Stimulated activated CD8-positive, alpha-beta memory T cell treated with anti-CD3 and anti-CD28 coated beads, Interleukin-2, amount 100 ng/mL, for 1 hour (primary cell): ENCODE measurements around the gene VSNL1.

Source experiments
- DNase-seq, 2 donors: peaks; one replicate each; pipeline ENCODE4 v3.0.0-alpha.2; 2020; ENCODE audit warnings: low read depth in 2 of 2

The VSNL1 gene

GRCh38 chr2:17583166-17583565 is 42.7 kb downstream of the VSNL1 start:
- no peak for DNase-seq

DNA sequence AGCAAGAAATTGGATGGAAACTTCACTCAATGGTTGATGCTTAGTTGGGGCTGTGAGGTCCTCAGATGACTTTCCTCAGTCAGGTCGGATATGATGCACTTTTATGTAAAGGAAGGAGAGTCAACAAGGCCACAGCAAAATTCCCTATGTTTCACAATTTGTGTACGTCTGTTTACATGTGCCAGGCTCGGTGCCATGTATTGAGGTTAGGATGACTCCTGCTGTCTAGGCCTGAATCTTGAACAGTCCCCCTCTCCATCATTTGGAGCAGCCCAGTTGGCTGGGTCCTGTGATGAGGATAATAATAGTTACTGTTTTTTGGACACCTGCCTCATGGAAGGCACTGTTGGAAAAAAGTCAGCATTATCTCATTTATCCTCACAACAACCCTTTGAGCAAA is 43.1 kb downstream of the VSNL1 start:
- DNase-seq: no peak

DNA sequence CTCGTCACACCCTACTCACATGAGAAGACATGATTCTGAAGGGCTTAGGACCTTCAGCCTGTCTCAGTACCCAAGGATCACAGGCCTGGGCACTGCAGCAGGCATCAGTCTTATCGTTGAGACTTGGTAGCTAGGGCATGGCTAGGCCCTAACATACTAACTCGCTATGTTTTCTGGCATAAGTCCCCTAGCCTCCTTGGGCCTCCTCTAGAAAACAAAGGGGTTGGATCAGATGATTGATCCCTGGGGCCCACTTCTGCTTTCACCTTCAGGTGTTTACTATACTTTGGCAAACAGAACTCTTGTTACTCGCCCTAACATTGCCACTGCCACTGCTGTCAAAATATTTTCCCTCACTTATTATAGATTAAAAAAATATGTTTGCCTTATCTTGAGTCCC is 44.2 kb downstream of the VSNL1 start:
- no peak for DNase-seq

DNA sequence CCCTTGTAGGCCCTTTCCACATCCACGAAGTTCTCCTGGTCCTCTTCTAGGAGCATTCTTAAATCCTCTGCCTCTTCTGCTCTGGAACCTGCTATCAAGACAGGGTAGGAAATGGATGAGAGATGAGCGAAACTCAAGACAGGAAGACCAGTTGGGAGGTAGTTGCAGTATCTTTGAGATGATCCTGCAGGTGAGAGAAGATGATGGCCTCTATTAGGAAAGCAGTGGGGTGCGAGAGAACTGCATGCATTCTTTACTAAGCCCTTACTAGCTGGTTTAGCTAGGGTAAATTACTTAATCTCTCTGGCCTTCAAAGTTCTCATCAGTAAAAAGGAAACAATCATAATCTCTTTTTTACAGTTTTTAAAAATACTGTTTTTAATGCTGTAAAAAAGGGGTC is 47.0 kb downstream of the VSNL1 start:
- no peak for DNase-seq

DNA sequence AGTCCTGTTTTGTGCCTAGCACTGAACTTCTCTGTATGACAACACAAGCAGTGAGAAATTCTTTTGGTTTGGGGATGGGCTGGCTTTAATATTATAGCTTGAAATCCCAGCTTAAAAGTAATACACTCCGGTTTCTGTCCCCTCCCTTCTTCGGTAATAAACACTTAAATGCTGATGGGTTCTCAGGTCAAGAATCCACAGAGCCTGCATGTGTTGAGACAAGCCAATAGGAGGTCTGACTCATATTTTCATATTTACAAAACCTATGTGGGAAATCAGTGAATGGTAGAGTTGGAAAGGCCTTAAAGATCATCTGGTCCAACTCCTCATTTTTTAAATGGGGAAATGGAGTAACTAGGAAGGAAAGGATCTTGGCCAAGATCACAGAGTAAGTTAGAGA is 47.5 kb downstream of the VSNL1 start:
- no peak for DNase-seq

DNA sequence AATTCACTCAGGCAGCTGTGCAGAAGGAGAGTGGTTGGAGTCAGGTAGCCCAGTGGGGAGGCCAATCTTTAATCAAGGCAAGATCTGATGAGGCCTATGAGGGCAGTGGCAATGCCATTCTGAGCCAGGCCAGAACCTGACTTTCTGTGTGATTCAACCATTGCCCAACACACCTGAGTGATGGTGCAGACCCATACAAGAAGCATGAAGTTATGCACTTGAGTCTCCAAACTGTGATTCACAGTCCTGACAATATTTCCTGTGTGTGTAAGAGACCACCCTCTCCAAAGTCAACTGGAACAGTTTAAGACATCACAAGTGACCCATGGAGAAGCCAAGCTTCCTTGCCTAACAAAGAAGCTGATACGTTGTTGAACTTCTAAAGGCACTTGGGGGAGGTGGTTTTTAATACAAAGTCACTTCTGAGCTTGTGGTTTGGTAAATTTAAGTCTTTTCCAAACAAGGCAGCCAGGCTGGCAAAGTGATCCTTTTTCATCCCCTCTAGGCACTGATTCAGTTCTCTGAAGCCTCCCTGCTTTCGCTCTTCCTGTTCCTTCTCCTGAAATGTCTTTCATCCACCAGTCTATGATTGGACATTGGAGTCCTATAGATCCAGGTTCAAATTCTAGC is 49.0 kb downstream of the VSNL1 start:
- no peak for DNase-seq

DNA sequence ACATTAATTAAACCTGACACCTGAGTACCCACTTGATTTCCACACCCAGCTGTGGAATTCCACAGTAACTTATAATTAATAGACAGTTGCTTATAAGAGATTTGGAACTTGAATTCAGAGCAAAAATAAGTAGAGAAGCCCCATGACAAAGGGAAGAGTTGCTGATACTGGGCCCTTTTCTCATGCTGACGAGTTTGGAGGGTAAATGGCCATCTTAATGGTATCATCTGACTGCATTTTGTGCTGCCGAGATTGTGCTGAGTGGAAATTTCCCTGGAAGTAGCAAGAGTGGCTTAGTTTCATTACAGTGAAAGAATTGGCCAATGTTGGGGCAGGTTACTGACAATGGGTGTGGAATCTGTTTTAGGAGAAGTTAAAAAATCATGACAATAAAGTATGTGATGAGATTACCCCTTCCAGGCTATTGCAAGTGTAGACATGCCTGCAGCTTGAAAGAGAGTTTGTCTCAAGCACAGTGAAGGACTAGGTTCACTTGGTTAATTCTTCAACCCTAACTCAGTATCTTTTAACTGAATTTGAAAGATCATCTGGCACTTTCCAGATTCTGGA is 49.9 kb downstream of the VSNL1 start:
- no peak for DNase-seq

GRCh38 chr2:17591846-17592245 is 51.4 kb downstream of the VSNL1 start:
- no peak for DNase-seq

DNA sequence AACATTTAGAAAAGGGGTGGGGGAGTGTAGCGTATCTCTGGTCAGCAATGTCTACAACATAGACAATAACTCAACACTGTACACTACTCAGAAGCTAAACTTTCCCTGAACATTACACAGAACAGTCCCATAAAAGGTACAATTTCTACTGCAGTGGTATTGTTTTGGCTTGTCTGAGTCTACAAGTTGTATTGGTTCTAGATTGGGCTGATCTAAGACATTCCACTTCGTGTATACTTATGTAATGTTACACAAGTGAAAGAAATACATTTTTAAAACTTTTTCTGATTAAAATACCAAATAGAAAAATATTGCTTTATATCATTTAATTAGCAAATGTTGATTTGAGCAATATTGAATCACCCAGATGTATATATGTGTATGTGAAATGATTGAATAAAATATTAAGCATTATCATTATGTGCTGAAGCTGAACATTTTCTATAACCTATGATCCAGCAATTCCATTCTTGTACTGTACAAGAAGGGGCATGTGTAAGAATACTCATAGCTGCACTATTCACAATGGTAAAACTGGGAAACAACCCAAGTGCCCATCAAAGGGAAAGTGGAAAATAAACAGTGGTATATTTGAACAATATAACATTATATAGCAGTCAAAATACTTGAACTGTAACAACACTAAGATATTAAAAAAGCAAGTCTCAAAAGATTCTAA is 52.4 kb downstream of the VSNL1 start:
- DNase-seq: no peak

- DNase-seq: no peak
Observed at GRCh38 chr2:17593445-17593840, 52.9 kb downstream of the VSNL1 start.

DNA sequence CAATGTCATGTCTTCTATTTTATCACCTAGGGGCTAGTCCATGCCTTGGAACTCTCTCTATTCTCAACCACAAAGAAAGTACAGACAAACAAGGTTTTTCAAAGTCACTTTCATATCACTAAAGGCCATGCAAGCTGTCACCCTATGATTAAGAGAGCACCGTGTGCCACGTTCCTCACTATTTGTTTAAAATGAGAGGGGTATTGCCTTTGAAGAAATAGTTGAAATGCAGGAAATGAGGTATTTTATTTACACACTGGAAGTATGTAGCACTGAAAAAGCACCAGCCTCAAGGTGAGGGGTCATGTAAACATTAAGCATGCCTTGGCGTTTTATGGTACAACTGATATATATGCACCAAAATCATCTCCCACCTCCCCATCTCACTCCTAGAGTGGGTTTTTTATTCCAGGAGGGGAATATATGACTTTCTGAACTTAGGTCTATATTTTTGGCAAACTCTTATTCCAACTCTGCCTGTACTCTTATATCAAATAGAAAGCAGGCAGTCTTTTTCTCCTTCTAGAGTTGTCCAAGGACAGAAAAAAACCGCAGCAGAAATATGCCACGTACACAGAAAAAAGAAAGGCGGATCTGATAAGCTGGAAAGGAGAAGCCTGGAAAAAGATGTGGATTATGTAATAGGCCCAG is 53.5 kb downstream of the VSNL1 start:
- no peak for DNase-seq

DNA sequence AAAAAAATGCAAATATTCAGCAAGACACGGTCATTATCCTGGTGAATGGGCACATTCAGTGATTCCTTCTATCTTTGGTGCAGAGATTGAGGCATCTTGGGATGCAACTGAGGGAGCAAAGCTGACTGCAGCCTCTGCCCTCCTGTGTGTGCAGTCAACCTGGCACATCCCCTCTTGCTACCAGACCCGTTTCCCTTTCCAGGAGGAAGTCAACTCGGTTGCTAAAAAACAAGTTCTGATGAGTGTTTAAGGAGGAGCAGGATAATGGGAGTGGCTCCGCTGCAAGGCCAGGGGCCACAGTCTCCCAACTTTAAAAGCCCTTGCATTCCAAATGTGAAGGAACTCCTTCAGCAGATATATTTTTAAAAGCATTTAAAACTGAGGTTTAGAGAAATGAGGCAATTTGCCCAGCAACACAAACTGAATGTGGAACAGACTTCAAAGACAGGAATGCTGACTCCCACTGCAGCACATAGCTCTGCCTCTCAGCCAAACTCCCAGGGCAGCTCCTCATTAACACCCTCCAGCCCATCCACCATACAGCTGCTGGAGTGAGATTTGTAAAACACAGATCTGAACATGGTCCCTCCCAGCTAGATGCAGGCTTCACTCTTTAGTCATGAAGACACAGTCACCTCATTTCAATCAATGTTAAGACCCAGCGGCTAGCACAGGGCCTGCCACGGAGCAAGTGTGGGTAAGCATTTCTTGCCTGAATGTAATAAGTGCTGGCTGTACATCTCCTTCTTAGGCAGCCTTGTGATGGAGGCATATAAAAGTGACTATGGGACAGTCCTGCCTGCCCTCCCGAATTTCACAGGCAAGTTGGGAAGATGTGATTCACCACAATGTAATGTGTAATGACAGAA is 54.3 kb downstream of the VSNL1 start:
- no peak for DNase-seq

- DNase-seq: no peak
Observed at GRCh38 chr2:17599617-17600016, 59.1 kb downstream of the VSNL1 start.

- no peak for DNase-seq
Observed at GRCh38 chr2:17600556-17601204, 60.2 kb downstream of the VSNL1 start.

DNA sequence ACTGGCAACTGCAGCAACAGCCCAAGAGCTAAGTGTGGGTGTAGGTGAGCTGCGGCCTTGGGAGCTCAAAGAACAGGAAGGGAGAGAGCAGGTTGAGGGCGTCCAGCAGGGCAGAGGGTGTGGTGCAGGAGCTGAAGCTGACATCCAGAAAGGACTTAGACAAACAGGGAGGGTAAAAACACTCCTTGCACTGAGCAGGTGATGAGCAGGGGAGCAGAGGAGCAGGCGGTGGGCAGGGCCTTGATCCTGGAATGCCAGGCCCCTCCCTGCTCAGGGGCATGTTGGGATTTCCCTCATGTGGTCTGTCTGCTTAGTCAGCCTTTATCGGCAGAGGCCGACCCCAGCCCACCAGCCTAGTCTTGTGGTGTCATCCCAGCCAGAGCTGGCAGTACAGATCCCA is 63.6 kb downstream of the VSNL1 start:
- no peak for DNase-seq

DNA sequence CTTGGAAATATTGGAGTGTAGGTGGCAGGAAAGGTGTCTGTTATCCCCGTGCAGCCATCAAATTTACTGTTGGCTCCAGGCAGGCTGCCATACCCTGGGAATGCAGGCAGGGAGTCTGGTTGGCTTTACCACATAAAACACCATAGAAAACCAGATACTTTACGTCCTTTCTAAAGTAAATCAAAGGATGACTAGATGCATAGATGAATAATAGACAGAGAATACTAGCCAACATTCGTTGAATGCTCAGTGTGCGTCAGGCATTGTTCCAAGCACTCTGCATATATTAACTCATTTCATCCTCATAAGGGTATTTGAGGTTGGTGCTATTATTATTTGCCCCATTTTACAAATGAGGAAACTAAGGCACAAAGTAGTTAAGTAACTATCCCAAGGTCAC is 65.2 kb downstream of the VSNL1 start:
- DNase-seq: no peak

GRCh38 chr2:17606851-17607250 is 66.4 kb downstream of the VSNL1 start:
- DNase-seq: no peak

- no peak for DNase-seq
Observed at GRCh38 chr2:17607379-17607778, 66.9 kb downstream of the VSNL1 start.

- no peak for DNase-seq
Observed at GRCh38 chr2:17608251-17608650, 67.8 kb downstream of the VSNL1 start.

GRCh38 chr2:17610521-17610920 is 70.0 kb downstream of the VSNL1 start:
- DNase-seq: no peak

DNA sequence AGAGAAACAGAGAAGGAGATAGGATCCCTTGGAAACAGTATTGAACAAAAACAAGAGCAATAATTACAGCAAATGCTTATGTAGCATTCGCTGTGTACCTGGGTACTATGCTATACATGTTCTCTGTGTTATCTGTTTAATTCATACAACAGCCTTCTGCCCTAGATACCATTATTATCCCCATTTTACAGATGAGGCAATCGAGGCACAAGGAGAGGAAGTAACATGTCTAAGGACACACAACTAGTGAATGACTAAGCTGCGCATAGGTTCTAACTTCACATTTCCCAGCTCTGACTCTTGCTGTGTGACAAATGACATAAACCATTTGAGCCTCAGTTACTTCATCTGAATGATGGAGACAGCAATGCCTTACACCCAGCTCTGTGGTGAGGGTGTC is 70.5 kb downstream of the VSNL1 start:
- DNase-seq: no peak
